HG02642 (cell line): ENCODE measurements around the gene LCE1F.

Experiments used
- ATAC-seq: cut with Tn5 transposase; IDR thresholded peaks from one replicate; pipeline ENCODE4 v1.9.1; 2021; ENCODE audit warnings: mild to moderate bottlenecking; ENCODE audit not compliant: unreplicated experiment, poor library complexity

The LCE1F gene

DNA sequence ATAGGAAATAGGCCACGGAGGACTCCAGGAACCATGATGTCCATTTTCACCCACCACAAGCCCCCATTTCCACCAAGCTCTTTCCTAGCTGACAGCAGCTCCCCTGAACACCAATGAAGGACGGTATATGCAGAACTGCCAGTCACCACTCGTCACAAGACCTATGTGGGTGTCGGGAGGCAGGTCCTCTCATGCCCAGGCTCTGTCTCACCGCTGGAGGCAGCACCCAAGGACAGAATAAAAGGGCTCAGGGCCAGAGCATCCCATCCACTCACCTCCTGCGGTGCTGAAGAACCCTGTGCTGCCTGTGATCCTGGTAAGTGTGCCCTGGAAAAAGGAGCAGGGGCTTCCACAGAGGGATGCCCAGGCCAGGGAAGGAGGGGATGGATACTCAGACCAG, at the start of gene LCE1F:
Gene LCE1F (plus strand): TSS at position 266 of the 400 bp plus-strand sequence. CDS start 1,232 bp downstream, outside the sequence.
- ATAC-seq, result no peak

GRCh38 chr1:152725261-152725660, 49.7 kb upstream of the LCE1F start:
- no peak for ATAC-seq

DNA sequence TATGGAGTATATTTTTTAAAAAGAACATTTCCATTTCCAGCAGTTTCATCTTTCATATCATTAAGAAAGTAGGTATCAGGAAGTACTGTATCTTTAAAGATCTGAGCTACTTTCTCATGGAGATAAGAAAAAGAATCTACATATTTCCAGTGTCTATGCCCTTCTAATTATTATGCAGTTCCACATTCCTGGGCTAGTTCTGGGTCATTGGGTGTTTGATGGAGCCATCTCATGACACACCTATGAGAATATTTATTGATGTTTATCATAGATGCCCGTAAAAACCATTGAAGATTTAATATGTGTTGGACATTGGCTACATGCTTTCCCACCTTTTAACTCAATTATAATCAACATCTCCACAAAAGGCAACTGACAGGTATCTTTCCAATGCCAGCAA, 46.0 kb upstream of the LCE1F start:
- ATAC-seq, result no peak

DNA sequence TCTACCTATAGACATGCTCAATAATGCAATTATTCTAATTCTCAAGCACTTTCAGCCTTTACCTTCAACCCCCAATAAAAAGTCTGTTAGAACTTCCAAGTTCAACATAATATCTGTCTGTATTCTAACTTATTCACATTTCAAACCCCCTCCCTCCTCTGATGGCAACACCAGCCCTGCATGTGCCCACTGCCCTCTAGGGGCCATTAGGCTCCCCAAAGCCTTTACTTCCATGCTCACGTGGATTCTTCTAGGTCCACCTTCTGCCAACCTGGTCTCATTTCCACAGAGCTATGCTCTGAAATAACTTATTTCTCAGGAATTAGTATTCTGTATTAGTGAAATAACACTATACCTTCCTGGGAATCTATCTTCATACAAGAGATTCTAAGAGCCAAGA, 39.3 kb upstream of the LCE1F start:
- ATAC-seq, result no peak

DNA sequence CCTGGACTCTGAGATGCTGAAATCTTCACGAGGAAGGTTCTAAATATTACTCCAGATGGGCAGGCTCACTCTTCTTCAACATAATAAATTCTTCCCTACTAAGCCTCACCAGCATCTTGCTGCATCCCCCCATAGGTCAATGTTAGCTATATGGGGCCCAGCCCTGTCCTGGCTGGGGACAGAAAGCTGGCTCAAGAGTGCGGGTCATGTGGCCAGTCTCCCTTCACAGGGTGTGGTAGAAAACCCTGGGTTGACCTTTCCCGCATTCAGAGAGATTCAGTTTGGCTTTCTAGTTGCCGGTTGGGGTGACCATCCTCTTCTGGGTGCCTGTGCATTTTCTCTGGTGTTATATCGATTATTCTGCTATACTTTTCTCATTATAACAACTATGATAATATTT, 36.9 kb upstream of the LCE1F start:
- no peak for ATAC-seq

- no peak for ATAC-seq
These were observed 35.1 kb upstream of the LCE1F start for GRCh38 chr1:152739841-152740240.

DNA sequence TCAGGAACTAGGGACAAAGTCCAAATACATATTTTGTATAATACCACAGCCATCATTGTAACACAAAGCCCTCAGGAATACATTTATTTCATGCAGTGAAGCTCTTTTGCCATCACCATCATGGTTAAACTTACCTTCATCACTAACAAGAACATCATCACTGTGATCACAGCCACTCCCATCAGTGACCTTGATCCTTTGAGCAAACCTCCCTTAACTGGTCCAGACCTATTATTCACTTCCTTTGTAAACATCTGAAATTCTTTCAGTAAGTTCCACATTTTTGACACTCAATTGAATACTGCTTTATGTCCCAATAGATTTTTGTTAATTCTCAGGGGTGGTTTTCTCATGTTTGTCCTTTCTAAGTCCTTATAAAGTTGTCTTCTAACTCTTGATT, 33.3 kb upstream of the LCE1F start:
- no peak for ATAC-seq

DNA sequence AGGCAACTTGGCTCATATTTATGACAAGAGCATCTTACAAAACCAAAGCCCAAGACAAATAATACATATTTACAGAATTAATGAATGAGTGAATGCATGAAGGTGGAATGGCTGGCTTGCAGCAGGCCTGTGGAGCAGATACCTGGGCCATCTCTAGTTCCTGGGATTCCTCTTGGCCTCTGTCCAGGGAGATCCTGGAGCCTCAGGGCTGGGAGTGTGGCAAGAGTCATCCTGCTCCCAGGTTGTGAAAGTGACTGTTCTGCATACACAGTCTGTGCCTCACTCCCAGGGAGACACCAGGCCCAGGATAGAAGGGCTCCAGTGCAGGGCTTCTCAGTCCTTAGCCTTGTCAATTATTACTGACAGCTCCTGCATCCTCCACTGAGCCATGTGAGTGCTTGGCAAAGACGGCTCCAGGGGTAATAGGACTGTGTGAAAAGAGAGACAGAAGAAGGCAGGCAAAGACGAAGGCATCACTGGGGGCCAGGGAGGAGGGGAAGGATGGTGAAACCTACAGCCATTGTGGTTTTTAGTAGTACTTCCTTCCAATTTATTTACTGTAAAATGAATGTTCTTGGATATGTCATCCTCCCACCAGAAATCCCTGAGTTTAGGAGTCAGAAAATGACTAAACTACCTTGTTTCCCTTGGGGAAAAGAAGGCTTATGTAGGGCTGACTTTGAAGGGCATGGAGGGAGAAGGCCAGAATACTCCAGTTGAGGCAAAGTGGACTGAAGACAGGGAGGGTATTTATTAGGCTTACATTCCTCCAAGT, 31.4 kb upstream of the LCE1F start:
- no peak for ATAC-seq

DNA sequence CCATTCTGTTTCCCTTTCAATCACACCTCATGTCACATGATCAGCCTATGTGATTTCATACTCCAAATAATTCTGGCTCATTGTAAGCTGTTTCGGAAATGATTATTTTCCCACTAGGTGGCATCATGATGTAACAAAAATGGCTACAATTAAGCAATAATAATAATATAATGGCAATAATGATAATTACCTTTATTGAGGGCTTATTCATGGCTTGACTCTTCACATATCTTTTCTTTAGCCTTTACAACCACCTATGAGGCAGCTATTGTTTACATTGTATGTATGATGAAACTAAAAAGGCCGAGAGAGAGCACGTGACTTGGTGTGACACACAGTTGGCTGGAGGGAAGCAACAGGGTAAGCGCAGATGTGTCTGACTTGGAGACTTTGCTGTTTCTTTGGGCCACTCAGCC, 29.6 kb upstream of the LCE1F start:
- ATAC-seq, result no peak

GRCh38 chr1:152745765-152746444, 29.0 kb upstream of the LCE1F start:
- no peak for ATAC-seq

DNA sequence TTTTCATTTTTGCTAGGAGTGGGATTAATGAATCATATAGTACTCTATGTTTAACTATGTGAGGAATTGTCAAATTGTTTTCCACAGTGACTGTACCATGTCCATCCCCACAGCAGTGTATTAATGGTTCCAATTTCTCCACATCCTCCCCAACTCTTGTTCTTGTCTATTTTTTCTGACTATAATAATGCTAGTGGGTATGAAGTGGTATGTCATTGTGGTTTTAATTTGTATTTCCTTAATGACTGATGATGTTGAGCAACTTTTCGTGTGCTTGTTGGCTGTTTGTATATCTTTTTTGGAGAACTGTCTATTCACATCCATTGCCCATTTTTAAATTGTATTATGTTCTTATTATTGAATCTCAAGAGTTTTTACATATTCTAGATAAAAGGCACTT, 27.1 kb upstream of the LCE1F start:
- no peak for ATAC-seq

DNA sequence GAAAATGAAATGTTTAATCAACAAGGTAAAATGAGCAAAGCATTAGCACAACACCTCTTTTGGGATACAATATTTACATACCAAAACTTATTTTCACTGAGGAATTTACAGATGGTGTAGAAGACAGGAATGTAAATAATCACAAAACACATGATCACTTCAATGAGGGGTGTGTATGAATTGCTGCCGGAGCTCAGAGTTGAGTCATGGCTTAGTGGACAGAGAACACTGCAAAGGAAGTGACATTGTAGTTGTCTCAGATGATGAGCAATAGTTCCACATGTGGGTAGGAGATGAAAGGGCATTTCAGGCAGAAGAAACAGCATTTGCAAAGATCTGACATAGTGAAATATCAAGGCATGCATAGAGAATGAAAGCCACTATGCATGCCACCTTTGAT, 22.7 kb upstream of the LCE1F start:
- no peak for ATAC-seq

DNA sequence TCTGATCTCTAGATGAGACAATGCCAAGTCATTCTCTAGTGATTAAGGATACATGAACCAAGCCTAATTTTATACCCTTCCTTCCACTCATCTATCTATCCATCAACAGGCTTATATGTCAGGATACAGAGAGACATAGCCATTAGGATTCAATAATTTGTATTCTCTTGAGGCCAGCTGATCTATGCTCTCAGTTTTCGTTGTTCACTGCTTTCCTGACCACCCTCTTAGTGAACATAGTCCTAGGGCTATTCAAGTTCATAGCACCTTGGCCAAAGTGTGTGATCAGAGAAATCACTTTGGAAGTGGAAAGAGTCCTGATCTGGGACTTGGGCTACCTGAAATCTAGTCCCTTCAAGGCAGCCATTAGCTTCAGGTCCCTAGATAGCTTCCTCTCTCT, 21.4 kb upstream of the LCE1F start:
- no peak for ATAC-seq

DNA sequence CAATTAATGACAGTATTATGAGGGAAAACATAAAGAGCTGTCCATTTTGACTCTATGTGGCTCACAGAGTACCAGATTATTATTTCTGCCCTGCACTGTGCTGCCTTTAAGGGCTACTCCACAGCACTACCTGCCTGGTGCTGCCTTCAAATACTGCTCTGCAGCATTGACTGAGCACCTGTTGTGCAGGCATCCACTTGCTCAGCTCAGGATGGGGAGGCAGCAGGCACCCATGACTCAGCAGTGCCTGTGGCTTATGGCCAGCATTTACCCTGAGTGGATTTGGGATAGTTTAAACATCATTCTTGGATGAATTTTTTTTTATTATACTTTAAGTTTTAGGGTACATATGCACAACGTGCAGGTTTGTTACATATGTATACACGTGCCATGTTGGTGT, 18.1 kb upstream of the LCE1F start:
- ATAC-seq, result no peak

- no peak for ATAC-seq
These were observed 17.2 kb upstream of the LCE1F start, which contains the start of gene KPRP for GRCh38 chr1:152757747-152758146. Gene KPRP (plus strand): TSS chr1:152758025. CDS start chr1:152759589, 1,564 bp downstream.

GRCh38 chr1:152758636-152759035, 16.3 kb upstream of the LCE1F start:
- no peak for ATAC-seq

DNA sequence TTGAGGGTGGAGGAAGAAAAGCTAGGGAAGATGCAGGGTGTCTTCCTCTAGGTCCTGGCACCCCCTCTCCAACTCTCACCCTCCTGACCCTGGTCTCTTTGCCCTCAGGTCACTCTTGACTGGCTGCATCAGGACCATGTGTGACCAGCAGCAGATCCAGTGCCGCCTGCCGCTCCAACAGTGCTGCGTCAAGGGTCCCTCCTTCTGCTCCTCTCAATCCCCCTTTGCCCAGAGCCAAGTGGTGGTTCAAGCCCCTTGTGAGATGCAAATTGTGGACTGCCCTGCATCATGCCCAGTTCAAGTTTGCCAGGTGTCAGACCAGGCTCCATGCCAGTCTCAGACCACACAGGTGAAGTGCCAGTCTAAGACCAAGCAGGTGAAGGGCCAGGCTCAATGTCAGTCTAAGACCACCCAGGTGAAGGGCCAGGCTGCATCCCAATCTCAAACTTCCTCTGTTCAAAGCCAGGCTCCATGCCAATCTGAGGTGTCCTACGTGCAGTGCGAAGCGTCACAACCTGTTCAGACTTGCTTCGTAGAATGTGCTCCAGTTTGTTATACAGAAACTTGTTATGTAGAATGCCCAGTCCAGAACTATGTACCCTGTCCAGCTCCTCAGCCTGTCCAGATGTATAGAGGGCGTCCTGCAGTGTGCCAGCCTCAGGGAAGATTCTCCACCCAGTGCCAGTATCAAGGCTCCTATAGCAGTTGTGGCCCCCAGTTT, 15.3 kb upstream of the LCE1F start:
- no peak for ATAC-seq

- ATAC-seq, result no peak
These were observed 14.3 kb upstream of the LCE1F start for GRCh38 chr1:152760551-152761190.

GRCh38 chr1:152761609-152762213, 13.2 kb upstream of the LCE1F start:
- no peak for ATAC-seq

GRCh38 chr1:152768847-152769533, 6.0 kb upstream of the LCE1F start:
- ATAC-seq, result no peak
